ENCODE results near the gene PKD2L2.
"Not testable (repeated sequence)": the region's sequence is repeated elsewhere in the genome, so short reads cannot be mapped to it uniquely, and the experiment has no call there.

PKD2L2 gene

DNA sequence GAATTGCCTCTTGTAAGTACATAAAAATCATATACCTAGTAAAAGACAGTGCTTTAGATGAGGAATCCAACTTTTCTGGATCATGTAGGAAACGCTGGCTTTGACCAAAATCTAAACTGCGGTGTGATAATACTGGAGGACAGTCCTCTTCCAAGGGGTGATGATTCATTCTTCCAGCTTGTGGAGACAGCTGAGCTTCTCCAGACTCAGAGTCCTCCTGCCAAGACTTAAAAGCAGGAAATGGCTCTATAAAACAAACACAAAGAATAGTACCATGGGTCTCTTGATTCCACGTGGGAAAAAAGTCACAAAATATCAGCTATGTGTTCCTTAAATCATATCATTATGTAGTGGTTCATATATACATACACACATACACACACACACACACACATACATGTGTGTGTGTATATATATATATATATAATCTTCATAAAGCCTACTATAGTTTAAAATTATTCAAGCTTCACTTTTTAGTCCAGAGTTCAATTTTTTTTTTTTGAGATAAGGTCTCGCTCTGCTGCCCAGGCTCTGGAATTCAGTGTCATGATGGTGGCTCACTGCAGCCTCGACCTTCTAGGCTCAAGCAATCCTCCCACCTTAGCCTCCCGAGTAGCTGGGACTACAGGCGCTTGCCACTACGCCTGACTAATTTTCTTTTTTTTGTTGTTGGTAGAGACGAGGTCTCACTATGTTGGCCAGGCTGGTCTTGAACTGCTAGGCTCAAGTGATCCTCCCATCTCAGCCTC is 65.0 kb downstream of the PKD2L2 start:
- no peak overlapping the region for H3K4me3 ChIP-seq (ENCODE audit: low read depth, low read length)
- DNase-seq (ENCODE audit: low read depth) = peak; percentile 54

DNA sequence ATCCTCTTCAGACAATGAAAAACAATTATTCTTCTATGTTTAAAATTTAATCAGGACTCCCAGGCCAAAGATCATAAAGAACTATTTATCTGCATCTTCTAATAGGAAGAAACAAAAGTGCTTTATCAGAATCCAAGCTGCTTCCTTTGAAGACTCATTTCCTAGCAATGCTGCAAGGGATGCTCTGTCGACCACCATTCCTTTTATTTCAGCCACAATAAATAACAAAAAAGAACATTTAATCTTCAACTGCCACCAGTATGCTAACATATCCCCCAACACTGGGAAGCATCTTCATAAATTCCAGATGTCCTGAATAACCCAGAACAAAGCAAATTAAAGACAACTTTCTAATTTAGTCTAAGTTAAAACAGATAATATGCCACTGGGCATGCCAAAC is 68.7 kb downstream of the PKD2L2 start:
- TF ChIP-seq, protein P1, sequence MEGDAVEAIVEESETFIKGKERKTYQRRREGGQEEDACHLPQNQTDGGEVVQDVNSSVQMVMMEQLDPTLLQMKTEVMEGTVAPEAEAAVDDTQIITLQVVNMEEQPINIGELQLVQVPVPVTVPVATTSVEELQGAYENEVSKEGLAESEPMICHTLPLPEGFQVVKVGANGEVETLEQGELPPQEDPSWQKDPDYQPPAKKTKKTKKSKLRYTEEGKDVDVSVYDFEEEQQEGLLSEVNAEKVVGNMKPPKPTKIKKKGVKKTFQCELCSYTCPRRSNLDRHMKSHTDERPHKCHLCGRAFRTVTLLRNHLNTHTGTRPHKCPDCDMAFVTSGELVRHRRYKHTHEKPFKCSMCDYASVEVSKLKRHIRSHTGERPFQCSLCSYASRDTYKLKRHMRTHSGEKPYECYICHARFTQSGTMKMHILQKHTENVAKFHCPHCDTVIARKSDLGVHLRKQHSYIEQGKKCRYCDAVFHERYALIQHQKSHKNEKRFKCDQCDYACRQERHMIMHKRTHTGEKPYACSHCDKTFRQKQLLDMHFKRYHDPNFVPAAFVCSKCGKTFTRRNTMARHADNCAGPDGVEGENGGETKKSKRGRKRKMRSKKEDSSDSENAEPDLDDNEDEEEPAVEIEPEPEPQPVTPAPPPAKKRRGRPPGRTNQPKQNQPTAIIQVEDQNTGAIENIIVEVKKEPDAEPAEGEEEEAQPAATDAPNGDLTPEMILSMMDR (IDR thresholded peaks at IDR 0.05; ENCODE audit: control insufficient read depth, extremely low read depth, insufficient read depth) = no peak
- no peak for DNase-seq (ENCODE audit: low read depth)

More for the DNA sequence above, 65.0 kb downstream of the PKD2L2 start:
- TF ChIP-seq, protein P1 (IDR thresholded peaks at IDR 0.05; ENCODE audit: control insufficient read depth, extremely low read depth, insufficient read depth) = no peak

DNA sequence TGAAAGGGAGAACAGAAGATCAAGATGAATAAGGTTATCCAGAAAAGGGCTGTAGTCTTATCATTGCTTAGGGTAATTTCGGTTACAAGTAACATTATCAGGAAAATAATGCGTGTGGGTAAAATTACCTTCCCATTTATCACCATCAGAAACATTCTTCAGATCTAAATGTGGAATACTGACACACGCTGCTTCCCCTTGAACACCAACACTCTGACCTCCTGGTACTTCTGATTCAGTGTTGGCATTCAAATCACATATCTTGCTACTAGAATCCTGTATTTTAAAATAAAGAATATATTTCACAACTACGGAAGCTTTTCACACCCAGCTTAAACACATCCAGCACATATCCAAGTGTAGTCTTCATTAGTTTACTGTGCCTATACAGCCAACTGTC is 70.2 kb downstream of the PKD2L2 start:
- H3K4me3 ChIP-seq (ENCODE audit: low read depth, low read length) = no peak overlapping the region
- no peak for DNase-seq (ENCODE audit: low read depth)
- TF ChIP-seq, protein P1 (IDR thresholded peaks at IDR 0.05; ENCODE audit: control insufficient read depth, extremely low read depth, insufficient read depth) = no peak

More for the DNA sequence above, 68.7 kb downstream of the PKD2L2 start:
- H3K4me3 ChIP-seq (ENCODE audit: low read depth, low read length) = no peak overlapping the region

DNA sequence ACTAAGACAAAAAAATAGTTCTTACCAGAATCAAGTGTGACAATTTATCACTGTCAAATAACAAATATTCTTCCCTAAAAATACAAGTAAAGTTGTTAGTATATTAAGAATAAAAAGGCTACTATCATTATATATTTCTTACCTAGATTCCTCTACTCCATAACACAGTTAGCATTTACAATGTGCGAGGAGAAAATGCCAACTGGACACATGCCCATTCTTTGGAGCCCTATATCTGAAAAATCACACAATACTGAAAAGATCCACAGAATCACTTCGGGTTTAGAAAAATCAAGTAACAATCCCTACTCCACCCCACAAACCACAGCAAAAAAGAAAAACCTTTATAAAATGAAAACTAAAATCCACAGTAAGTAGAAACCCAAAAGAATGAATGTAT is 70.9 kb downstream of the PKD2L2 start:
- DNase-seq (ENCODE audit: low read depth) = no peak
- no peak overlapping the region for H3K4me3 ChIP-seq (ENCODE audit: low read depth, low read length)
- TF ChIP-seq, protein P1 (IDR thresholded peaks at IDR 0.05; ENCODE audit: control insufficient read depth, extremely low read depth, insufficient read depth) = no peak

DNA sequence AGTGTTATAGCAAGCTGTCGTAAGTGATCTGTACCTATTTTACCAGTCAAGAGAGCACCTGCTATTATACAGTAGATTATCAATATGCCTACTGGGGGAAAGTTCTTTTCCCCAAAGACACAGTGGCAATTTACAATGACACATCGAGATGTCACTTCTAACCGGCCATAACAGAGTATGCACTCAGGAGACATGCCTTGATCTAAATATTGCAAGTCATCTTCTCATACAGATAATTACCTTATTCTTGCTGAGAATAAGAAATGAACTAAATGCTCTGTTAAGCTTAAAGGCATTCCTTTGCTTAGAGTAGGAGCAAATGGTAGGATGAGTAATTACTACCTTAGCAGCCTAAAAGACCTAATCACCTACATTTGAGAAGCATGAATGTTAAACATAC is 71.6 kb downstream of the PKD2L2 start:
- DNase-seq (ENCODE audit: low read depth) = no peak
- TF ChIP-seq, protein P1 (IDR thresholded peaks at IDR 0.05; ENCODE audit: control insufficient read depth, extremely low read depth, insufficient read depth) = no peak
- H3K4me3 ChIP-seq (ENCODE audit: low read depth, low read length) = no peak overlapping the region

DNA sequence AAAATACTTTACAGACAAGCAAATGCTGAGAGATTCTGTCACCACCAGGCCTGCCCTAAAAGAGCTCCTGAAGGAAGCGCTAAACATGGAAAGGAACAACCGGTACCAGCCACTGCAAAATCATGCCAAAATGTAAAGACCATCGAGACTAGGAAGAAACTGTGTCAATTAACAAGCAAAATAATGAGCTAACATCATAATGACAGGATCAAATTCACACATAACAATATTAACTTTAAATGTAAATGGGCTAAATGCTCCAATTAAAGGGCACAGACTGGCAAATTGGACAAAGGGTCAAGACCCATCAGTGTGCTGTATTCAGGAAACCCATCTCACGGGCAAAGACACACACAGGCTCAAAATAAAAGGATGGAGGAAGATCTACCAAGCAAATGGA is 81.1 kb downstream of the PKD2L2 start:
- DNase-seq (ENCODE audit: low read depth); H3K4me3 ChIP-seq (ENCODE audit: low read depth, low read length): not testable (repeated sequence)

DNA sequence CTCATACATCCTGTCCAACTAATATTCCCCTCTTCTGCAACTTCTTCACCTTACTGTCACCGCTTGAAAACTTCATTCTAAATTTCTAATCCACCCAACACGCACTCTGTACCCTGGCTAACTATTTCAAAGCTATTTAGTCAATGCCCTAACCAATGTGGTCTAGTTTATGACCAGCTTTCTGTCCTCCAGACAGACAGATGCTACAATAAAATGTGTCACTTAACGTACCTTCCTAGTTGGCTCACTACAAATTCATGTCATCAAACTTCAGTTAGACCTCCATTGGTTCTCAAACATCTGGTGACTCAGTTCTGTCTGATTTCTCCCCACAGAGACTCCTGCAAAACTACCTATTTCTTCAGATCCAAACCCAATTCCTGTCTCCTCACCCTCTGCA is 86.0 kb downstream of the PKD2L2 start:
- no peak for DNase-seq (ENCODE audit: low read depth)
- TF ChIP-seq, protein P1 (IDR thresholded peaks at IDR 0.05; ENCODE audit: control insufficient read depth, extremely low read depth, insufficient read depth) = no peak
- no peak overlapping the region for H3K4me3 ChIP-seq (ENCODE audit: low read depth, low read length)

Measured in LNCaP clone FGC (cell line).